ENCODE results near the gene TMEM204. TPM values are rescaled to one million over a fixed set of nuclear protein-coding genes. Genes with fewer than 3 reads are reported as not detected.

Gene TMEM204
- total RNA-seq, 4 donors from 2014 or later = 4.3 to 32.4 (median 7.9) TPM

- no peak for DNase-seq
- peaks cover 0 to 41% (median 0%) of the 10 kb centered on the region in 3 donors for H3K36me3 ChIP-seq
- H3K4me1 ChIP-seq = no peaks in the 10 kb centered on the region
- intact Hi-C loops (cut with DNase I) = no loop called here
- no peak overlapping the region for H3K27ac ChIP-seq
- no peaks in the 10 kb centered on the region for H3K9me3 ChIP-seq
- no peaks in the 10 kb centered on the region for H3K27me3 ChIP-seq
- no peak overlapping the region for H3K4me3 ChIP-seq
- 82 to 89% methylated on average over 10 of the region's 12 CpGs for WGBS, 2 donors
- no peak for TF ChIP-seq CTCF (IDR thresholded peaks at IDR 0.05)
- no peak for TF ChIP-seq POLR2A (IDR thresholded peaks at IDR 0.05)
Measured at GRCh38 chr16:1596516-1596915, 63.0 kb downstream of the TMEM204 start.

GRCh38 chr16:1597154-1597553 is 63.7 kb downstream of the TMEM204 start:
- whole genome bisulfite sequencing, 2 donors = 100% methylated on average over 4 to 5 of the region's 13 CpGs
- intact Hi-C loops (cut with DNase I) = no loop called here
- Histone ChIP-seq H3K27me3 (no peaks in the 10 kb centered on the region), H3K4me3 (no peak overlapping the region), H3K9me3 (no peaks in the 10 kb centered on the region), H3K4me1 (no peaks in the 10 kb centered on the region), H3K27ac (no peak overlapping the region), H3K36me3 (peaks cover 0 to 42% (median 0%) of the 10 kb centered on the region in 3 donors)
- DNase-seq = no peak
- TF ChIP-seq POLR2A (IDR thresholded peaks at IDR 0.05) (no peak), CTCF (IDR thresholded peaks at IDR 0.05) (no peak)

- H3K27me3 ChIP-seq = no peaks in the 10 kb centered on the region
- no peak for DNase-seq
- WGBS, 2 donors = 87 to 88% methylated on average over 7 of the region's 7 CpGs
- TF ChIP-seq CTCF (IDR thresholded peaks at IDR 0.05) (no peak), POLR2A (IDR thresholded peaks at IDR 0.05) (no peak)
- intact Hi-C loops (cut with DNase I) = no loop called here
- H3K4me1 ChIP-seq = no peaks in the 10 kb centered on the region
- no peak overlapping the region for H3K27ac ChIP-seq
- H3K4me3 ChIP-seq = no peak overlapping the region
- peaks cover 0 to 46% (median 0%) of the 10 kb centered on the region in 3 donors for H3K36me3 ChIP-seq
- H3K9me3 ChIP-seq = no peaks in the 10 kb centered on the region
Measured at GRCh38 chr16:1601031-1601430, 67.6 kb downstream of the TMEM204 start.

- Histone ChIP-seq H3K4me1 (no peaks in the 10 kb centered on the region), H3K36me3 (peaks cover 0 to 48% (median 0%) of the 10 kb centered on the region in 3 donors), H3K27me3 (no peaks in the 10 kb centered on the region), H3K4me3 (no peak overlapping the region), H3K27ac (no peak overlapping the region), H3K9me3 (no peaks in the 10 kb centered on the region)
- TF ChIP-seq CTCF (IDR thresholded peaks at IDR 0.05) (no peak), POLR2A (IDR thresholded peaks at IDR 0.05) (no peak)
- DNase-seq = no peak
- intact Hi-C loops (cut with DNase I) = no loop called here
- 94% methylated on average over 6 of the region's 6 CpGs for WGBS, 2 donors
Measured at GRCh38 chr16:1601489-1601888, 68.0 kb downstream of the TMEM204 start.

- WGBS, 2 donors = 89 to 100% methylated on average over 5 to 14 of the region's 20 CpGs
- Histone ChIP-seq H3K9me3 (no peaks in the 10 kb centered on the region), H3K27me3 (no peaks in the 10 kb centered on the region), H3K4me3 (no peak overlapping the region), H3K4me1 (no peaks in the 10 kb centered on the region), H3K27ac (no peak overlapping the region), H3K36me3 (peaks cover 0 to 48% (median 0%) of the 10 kb centered on the region in 3 donors)
- TF ChIP-seq POLR2A (IDR thresholded peaks at IDR 0.05) (no peak), CTCF (IDR thresholded peaks at IDR 0.05) (no peak)
- no peak for DNase-seq
- intact Hi-C loops (cut with DNase I) = no loop called here
Measured at GRCh38 chr16:1602285-1602684, 68.8 kb downstream of the TMEM204 start.

Other genes with a start within 250 kb of the TMEM204 start
- 10 to 100 TPM; 31.8 to 88.1 (median 76.3) TPM for gene UBE2I, start 224.0 kb upstream of the TMEM204 start, total RNA-seq
- 1 to 10 TPM in 2 of 4 donors, under 1 TPM in 2; 0.68 to 2.7 (median 1.00) TPM for gene BAIAP3, start 200.0 kb upstream of the TMEM204 start, total RNA-seq
- 10 to 100 TPM; 57.6 to 87.4 (median 70.5) TPM for gene TSR3, start 181.8 kb upstream of the TMEM204 start, total RNA-seq
- 10 to 100 TPM; 21.6 to 46.9 (median 37.8) TPM for gene GNPTG, start 181.7 kb upstream of the TMEM204 start, total RNA-seq
- 10 to 100 TPM in 2 of 4 donors, 1 to 10 TPM in 2; 5.9 to 17.2 (median 10.6) TPM for gene UNKL, start 119.0 kb upstream of the TMEM204 start, total RNA-seq
- gene UQCC4, start 112.9 kb upstream of the TMEM204 start, total RNA-seq = 10 to 100 TPM; 14.7 to 22.6 (median 19.7) TPM
- not detected for gene PERCC1, start 102.6 kb upstream of the TMEM204 start, total RNA-seq
- under 1 TPM in 1 of 4 donors, not detected in 3; 0.95 TPM for gene CCDC154, start 89.1 kb upstream of the TMEM204 start, total RNA-seq
- 10 to 100 TPM; 21.5 to 41.2 (median 33.6) TPM for gene CLCN7, start 58.6 kb upstream of the TMEM204 start, total RNA-seq
- gene PTX4, start 44.7 kb upstream of the TMEM204 start, total RNA-seq = not detected
- gene TELO2, start 40.3 kb upstream of the TMEM204 start, total RNA-seq = 10 to 100 TPM; 17.0 to 29.3 (median 21.4) TPM
- 10 to 100 TPM in 1 of 4 donors, 1 to 10 TPM in 3; 3.7 to 12.0 (median 6.8) TPM for gene IFT140, start 78.4 kb downstream of the TMEM204 start, total RNA-seq
- 1 to 10 TPM; 5.2 to 9.9 (median 8.0) TPM for gene CRAMP1, start 78.7 kb downstream of the TMEM204 start, total RNA-seq
- gene JPT2, start 144.6 kb downstream of the TMEM204 start, total RNA-seq = 10 to 100 TPM; 45.6 to 68.0 (median 48.6) TPM
- 10 to 100 TPM in 3 of 4 donors, 1 to 10 TPM in 1; 8.6 to 37.6 (median 24.7) TPM for gene MAPK8IP3, start 172.5 kb downstream of the TMEM204 start, total RNA-seq
- gene NME3, start 237.9 kb downstream of the TMEM204 start, total RNA-seq = 10 to 100 TPM; 30.2 to 57.1 (median 53.6) TPM
- gene EME2, start 239.1 kb downstream of the TMEM204 start, total RNA-seq = 10 to 100 TPM in 2 of 4 donors, 1 to 10 TPM in 2; 8.8 to 14.4 (median 10.1) TPM
- 100 to 1,000 TPM in 3 of 4 donors, 10 to 100 TPM in 1; 89.5 to 158 (median 114) TPM for gene MRPS34, start 239.5 kb downstream of the TMEM204 start, total RNA-seq
- gene SPSB3, start 248.9 kb downstream of the TMEM204 start, total RNA-seq = 10 to 100 TPM; 27.8 to 84.5 (median 45.1) TPM
- 10 to 100 TPM; 71.4 to 91.5 (median 79.5) TPM for gene NUBP2, start 249.3 kb downstream of the TMEM204 start, total RNA-seq

Measured in esophagus squamous epithelium (tissue), 5 donors.